Stimulated activated naive CD4-positive, alpha-beta T cell (primary cell): ENCODE data around the gene MAP4K3.
A peak's percentile ranks its signal among the peaks of the same experiment; 100 is the strongest.
"Not testable (repeated sequence)": the region's sequence is repeated elsewhere in the genome, so short reads cannot be mapped to it uniquely, and the experiment has no call there.

Experiments used
- DNase-seq, 6 experiments: peaks; one replicate each; lab custom pipeline; 2025; lab: John Stamatoyannopoulos, UW

The MAP4K3 gene

DNA sequence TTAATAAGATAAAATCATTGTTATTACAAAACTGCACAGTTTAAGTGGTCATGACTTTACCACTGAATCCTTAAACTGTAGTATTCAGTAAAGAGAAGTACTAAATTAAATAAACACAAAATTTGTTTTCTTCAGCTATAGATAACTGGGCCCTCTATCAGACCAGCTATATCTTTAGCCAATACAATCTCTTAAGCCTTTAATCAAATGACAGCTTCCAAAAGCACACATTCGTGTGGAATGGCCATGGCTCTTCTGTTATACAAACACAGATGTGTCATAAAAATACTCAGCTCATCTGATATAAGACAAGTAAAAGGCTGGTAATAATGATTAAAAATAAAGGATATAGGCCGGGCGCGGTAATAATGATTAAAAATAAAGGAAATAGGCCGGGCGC lies 135.7 kb downstream of the MAP4K3 start:
- DNase-seq: no peak

DNA sequence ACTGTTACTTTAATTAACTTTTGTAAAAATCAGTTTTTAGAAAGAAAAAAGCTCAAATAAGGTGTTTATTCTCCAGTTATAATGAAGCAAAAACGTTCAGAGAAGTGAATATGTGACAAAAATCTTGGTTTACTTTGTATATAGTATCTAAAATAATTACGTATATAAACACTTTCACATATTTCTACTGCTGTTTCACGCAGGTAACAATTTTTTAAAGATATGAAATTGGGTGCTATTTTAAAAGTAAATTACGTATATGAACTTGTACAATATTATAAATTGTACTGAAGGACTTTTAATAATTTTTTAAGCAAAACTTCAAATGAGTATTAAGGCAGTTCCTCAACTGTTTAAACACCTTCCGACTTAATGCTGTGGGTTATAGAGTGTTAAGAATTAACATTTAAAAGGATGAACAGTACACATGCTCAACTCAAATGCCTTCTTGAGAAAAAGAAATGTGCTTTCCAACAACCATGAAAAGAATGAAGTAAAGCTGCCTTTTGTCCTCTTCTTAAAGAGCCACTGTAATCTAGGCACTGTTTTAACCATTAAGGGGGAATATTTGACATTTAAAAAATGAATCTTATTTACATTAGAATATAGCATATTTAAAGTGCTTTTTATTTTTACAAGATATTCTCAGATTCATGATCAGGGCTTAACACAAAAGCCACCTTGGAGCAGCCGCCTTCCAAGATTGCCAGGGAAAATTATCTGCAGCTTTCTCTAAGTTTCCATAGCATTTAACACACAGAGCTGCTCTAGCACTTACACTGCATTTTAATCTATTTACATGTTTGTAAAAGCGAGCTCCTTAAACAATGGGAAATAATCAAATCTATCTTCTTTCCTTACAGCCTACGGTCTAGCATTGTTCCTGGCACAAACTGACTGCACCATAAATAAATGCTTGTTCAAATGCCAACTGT lies 136.8 kb downstream of the MAP4K3 start:
- DNase-seq: no peak

DNA sequence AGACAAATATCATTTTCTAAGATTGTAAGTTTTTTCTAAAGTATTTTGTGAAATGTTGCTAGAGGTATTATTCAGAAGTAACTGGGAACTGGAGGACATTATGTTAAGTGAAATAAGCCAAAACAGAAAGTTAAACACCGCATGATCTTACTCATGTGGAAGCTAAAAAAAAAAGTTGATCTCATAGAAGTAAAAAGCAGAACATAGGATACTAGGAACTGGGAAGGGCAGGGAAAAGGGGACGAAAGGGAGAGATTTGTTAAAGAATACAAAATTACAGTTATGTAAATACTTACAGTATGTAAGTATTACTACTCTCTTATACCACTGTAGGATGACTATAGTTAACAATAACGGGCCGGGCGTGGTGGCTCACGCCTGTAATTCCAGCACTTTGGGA lies 146.7 kb downstream of the MAP4K3 start:
- no peak for DNase-seq

DNA sequence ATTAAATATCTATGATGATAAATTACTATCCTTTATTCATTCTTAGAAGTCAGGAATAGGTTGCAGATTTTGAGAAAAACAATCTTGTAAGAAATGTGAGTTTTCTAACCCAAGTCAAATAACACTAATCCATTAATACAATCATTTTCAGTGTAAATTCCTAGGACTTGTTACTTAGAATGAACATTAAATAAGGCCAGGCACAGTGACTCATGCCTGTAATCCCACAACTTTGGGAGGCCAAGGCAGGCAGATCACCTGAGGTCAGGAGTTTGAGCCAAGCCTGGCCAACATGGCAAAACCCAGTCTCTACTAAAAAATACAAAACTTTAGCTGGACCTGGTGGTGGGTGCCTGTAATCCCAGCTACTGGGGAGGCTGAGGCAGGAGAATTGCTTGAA lies 147.5 kb downstream of the MAP4K3 start:
- DNase-seq: no peak

DNA sequence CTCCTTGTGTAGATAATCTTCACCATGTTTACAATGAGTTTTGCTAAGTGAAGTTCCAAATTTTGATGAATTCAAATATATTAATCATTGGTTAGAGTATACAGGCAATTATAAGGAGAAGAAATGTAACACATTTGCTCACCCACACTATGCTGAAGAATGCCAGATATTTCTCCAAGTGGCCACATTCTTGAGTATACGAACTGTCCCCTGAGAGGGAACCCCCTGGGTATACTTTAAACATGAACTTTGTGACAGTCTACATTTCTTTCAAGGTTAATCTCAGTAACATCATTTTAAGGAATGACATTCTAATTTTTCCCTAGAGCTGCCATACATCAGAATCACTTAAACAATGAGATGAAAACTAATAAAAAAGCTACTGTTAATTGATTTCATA lies 153.5 kb downstream of the MAP4K3 start:
- no peak for DNase-seq

- no peak for DNase-seq
Observed at GRCh38 chr2:39281391-39281790, 155.7 kb downstream of the MAP4K3 start.

GRCh38 chr2:39275016-39275415 lies 162.1 kb downstream of the MAP4K3 start:
- DNase-seq: no peak

DNA sequence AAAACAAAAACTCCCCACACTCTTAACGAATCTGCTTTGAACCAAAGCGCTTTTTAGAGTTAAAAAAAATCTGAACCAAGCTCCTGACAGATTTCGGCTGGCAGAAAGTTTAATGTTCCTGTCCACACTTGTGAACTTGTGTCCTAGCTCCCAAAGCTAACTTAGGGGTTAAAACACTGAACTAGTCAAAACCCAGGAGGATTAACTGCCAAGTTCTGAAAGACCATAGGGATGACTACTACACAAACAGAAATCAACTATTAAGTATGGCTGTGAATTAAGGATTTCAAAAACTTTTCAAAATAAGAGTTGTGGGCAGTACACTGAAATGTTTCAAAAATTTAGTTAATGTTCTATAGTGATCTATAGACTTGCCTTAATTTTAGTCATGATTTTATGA lies 167.1 kb downstream of the MAP4K3 start:
- DNase-seq: no peak

- no peak for DNase-seq
Observed at GRCh38 chr2:39266916-39267434, 170.1 kb downstream of the MAP4K3 start.

DNA sequence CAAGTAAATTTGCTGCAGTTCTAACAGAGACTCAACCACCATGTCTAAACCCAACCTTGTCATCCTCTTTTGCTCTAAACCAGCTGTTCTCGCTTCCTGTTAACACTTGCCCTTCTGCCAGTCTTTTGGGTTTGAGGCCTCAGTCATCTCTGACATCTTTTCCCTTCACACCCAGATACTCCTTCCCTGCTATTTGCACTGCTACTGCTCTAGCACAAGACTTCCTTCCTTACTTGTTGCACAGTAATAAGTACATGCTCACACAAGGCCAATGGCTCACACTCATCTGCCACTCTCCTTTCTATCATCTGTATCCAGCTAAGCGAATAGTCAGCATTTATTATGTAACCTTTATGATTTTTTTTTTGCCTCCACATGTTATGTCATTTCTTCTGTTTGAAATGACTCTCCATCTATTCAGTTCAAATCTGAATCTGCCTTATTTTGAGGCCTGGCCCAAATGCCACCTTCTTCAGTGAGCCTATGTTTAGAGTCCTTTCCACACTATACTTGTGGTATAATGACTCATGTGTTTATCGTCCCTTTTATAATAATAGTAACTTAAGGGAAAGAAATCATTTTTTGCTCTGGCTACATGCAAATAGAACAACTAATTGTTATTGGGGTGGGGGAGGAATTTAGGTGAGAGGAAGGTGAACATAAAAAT lies 170.8 kb downstream of the MAP4K3 start:
- peak in 1 of 6 experiments; percentile 6 for DNase-seq

DNA sequence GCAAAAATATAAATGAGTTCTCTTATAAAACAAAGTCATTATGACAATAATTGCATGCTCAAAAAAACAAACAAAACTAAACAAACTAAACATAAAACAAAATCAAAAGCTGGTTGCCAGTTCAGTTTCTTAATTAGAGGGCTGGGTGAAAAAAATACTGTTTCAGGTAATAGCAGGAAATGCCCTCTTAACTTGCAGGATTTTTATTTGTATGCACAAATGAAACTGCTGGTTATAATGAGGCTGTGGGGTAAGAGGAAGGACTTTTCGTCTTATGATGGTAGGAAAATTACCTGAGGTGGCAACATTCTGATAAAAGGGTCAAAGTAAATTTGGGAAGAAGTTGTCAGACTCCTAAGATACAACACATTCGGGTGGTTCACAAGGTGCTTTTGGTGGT lies 171.8 kb downstream of the MAP4K3 start:
- DNase-seq: no peak

DNA sequence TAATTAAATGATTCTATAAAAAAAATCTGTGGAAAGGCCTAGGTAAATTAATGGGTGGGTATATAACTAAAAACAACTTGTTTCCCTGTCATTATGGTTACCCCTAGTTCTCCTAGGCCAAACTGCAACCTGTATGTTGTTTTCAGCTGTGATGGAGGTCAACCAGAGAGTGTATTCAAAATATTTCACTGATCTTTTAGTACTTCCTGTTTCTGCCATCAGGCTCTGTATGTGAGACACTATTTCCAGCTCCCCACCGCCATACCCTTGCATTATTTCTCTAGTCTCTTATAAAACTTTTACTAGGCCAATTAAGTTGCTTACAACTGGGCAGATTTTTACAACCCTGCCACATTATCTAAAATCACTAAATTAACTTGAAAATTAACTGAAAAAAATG lies 172.4 kb downstream of the MAP4K3 start:
- no peak for DNase-seq

- no peak for DNase-seq
Observed at GRCh38 chr2:39260087-39260486, 177.0 kb downstream of the MAP4K3 start.

GRCh38 chr2:39256040-39256439 lies 181.0 kb downstream of the MAP4K3 start:
- no peak for DNase-seq

- DNase-seq: no peak
Observed at GRCh38 chr2:39252888-39253518, 184.1 kb downstream of the MAP4K3 start.

GRCh38 chr2:39247512-39248043 lies 189.5 kb downstream of the MAP4K3 start:
- DNase-seq: no peak

DNA sequence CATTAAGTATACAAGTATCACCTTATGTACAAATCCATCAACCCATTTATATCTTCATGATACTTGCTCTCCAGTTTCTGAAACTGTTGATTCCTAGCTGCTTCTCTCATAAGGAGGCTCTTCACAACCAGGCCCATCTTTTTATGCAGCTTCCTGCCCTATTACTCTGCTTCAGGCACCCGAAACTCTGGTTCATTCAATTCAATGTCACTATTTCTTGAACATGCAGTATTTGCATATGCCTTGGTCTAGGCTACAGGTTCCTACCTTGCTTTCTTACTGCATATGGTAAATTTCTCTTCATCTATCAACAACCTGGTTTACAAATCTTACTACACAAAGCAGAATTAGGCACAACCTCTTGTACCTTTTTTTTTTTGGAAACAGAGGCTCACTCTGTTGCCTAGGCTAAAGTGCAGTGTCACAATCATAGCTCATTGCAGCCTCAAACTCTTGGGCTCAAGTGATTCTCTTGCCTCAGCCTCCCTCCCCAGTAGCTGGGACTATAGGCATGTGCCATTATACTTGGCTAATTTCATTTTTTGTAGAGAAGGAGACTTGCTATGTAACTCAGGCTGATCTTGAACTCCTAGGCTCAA lies 190.6 kb downstream of the MAP4K3 start:
- no peak for DNase-seq

- DNase-seq: peak; percentile 10 to 50 (median 25)
Observed at GRCh38 chr2:39244963-39245625, 192.0 kb downstream of the MAP4K3 start.

- DNase-seq: not testable (repeated sequence)
Observed at GRCh38 chr2:39244241-39244862, 192.7 kb downstream of the MAP4K3 start.

GRCh38 chr2:39243469-39244123 lies 193.5 kb downstream of the MAP4K3 start, which contains the start of gene CDKL4:
Gene CDKL4, minus strand, starts transcription at chr2:39243970.
- DNase-seq: peak; percentile 2 to 22 (median 8)
